Colonic mucosa (tissue), 4 donors: ENCODE measurements around the gene HNRNPL. TPM values are rescaled to one million over a fixed set of nuclear protein-coding genes. Genes with fewer than 3 reads are reported as not detected.
A peak's percentile ranks its signal among the peaks of the same experiment; 100 is the strongest.
"Not testable (repeated sequence)": the region's sequence is repeated elsewhere in the genome, so short reads cannot be mapped to it uniquely, and the experiment has no call there.

Experiments
- DNase-seq: peaks from one replicate; pipeline ENCODE4 v3.0.0-alpha.2; 2020
- H3K27ac ChIP-seq: fragments of 200-600 bp; one replicate; pipeline ENCODE4 v1.8.0; 2021
- H3K27me3 ChIP-seq: fragments of 200-600 bp; one replicate; pipeline ENCODE4 v1.8.0; 2021
- H3K36me3 ChIP-seq: fragments of 200-600 bp; one replicate; pipeline ENCODE4 v1.8.0; 2021
- H3K4me1 ChIP-seq: fragments of 200-600 bp; one replicate; pipeline ENCODE4 v1.8.0; 2021; ENCODE audit warnings: mild to moderate bottlenecking
- H3K4me3 ChIP-seq: fragments of 200-600 bp; one replicate; pipeline ENCODE4 v1.8.0; 2021
- H3K9ac ChIP-seq, 2 donors: one replicate each; pipeline ENCODE4 v1.7.0; 2013; ENCODE audit warnings: control low read depth in 2 of 2, low read depth in 2 of 2, low read length in 2 of 2
- H3K9me3 ChIP-seq: fragments of 200-600 bp; one replicate; pipeline ENCODE4 v1.8.0; 2021
- intact Hi-C: fragments of 100-400 bp; cut with DNase I; formaldehyde crosslinking; loops from one replicate; pipeline ENCODE4 v1.14.1; 2022
- total RNA-seq, 2 donors: library from RNA; stranded (reverse); fragmentation: NEBNext Ultra II Directional in 1 of 2; extraction: Animal tissue kit (Norgen Biotek cat#: 25700) in 1 of 2; gene quantifications; one replicate each; pipeline ENCODE4 v1.2.1, GENCODE V29; 2021
- TF ChIP-seq, protein P1 (sequence below): fragments of 200-600 bp; IDR thresholded peaks from one replicate; pipeline ENCODE4 v1.8.0; 2022; ENCODE audit warnings: antibody characterized with exemption, mild to moderate bottlenecking
- donor health status: healthy.
- donor health status: DM: no; HTN: no; CAD: no.
- donor health status: DM: no; HTN: no; CAD: no.

Gene HNRNPL
- total RNA-seq, 2 donors from 2014 or later: 305 to 418 TPM

DNA sequence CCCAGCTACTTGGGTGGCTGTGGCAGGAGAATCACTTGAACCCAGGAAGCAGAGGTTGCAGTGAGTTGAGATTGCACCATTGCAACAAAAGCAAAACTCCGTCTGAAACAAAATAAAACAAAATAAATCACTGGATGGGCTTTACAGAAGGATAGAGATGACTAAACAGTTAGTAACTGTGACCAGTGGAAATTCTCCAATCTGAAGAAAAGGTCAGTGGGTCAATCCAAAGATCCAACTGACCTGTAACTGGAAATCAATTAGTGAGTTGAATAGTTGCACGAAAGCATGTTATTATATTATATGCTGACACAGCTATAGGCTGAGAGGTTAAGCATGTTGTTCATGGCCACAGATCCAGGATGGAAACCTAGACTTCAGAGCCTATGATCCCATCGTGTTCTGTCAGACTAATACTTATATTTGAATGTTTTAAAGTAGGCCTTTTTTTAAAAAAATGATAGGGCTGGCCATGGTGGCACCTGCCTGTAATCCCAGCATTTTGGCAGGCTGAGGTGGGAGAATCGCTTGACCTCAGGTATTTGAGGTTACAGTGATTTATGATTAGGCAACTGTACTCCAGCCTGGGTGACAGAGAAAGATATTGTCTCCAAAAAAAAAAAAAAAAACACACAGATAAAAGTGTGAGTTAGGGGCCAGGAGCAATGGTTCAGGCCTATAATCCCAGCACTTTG, 19.6 kb downstream of the HNRNPL start:
- no peak overlapping the region for H3K4me3 ChIP-seq
- intact Hi-C loops: no loop called here
- no peak for DNase-seq
- no peaks in the 10 kb centered on the region for H3K4me1 ChIP-seq
- H3K36me3 ChIP-seq: no peaks in the 10 kb centered on the region
- TF ChIP-seq, protein P1, sequence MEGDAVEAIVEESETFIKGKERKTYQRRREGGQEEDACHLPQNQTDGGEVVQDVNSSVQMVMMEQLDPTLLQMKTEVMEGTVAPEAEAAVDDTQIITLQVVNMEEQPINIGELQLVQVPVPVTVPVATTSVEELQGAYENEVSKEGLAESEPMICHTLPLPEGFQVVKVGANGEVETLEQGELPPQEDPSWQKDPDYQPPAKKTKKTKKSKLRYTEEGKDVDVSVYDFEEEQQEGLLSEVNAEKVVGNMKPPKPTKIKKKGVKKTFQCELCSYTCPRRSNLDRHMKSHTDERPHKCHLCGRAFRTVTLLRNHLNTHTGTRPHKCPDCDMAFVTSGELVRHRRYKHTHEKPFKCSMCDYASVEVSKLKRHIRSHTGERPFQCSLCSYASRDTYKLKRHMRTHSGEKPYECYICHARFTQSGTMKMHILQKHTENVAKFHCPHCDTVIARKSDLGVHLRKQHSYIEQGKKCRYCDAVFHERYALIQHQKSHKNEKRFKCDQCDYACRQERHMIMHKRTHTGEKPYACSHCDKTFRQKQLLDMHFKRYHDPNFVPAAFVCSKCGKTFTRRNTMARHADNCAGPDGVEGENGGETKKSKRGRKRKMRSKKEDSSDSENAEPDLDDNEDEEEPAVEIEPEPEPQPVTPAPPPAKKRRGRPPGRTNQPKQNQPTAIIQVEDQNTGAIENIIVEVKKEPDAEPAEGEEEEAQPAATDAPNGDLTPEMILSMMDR: no peak
- H3K9ac ChIP-seq: peak overlapping the region in 1 of 2 donors; percentile 97
- H3K27ac ChIP-seq: peak overlapping the region; percentile 83
- no peaks in the 10 kb centered on the region for H3K9me3 ChIP-seq
- H3K27me3 ChIP-seq: no peaks in the 10 kb centered on the region

DNA sequence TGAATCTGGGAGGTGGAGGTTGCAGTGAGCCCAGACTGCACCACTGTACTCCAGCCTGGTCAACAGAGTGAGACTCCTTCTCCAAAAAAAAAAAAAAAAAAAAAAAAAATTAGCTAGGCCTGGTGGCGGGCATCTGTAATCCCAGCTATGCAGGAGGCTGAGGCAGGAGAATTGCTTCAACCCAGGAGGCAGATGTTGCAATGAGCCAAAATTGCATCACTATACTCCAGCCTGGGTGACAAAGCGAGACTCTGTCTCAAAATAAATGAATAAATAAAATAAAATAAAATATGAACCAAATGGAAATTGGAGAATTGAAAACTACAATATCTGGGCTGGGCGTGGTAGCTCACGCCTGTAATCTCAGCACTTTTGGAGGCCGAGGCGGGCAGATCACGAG, 20.6 kb downstream of the HNRNPL start:
- H3K27me3 ChIP-seq, H3K9me3 ChIP-seq, DNase-seq, H3K27ac ChIP-seq, H3K4me1 ChIP-seq, H3K4me3 ChIP-seq, H3K9ac ChIP-seq, intact Hi-C loops, H3K36me3 ChIP-seq: not testable (repeated sequence)

DNA sequence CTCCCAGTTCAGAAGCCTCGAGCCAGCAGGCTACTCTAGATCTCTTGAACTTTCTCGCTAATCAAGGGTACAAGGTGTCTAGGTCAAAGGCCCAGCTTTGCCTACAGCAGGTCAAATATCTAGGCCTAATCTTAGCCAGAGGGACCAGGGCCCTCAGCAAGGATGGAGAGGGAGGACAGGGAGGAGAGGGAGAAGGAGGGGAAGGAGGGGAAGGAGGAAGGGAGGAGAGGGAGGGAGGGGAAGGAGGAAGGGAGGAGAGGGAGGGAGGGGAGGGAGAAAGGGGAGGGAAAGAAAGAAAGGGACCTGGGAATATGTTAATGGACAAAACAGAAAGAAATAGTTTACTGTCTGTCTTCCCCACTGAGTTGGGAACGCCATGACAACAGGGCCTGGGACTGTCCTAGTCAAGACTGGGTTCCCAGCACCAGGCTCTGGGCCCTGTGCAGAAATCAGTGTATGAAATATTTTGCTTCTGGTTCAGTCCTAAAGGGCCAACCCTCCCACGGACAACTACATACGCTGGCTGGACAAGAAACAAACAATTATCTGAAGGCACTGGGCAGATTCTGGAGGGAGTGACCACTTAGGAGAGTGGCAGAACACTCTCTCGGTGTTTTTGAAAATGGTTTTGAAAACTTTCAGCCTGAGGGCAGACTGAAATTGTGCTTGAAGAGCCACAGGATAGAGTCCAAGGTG, 22.8 kb downstream of the HNRNPL start:
- no peaks in the 10 kb centered on the region for H3K36me3 ChIP-seq
- DNase-seq: no peak
- intact Hi-C loops: no loop called here
- no peaks in the 10 kb centered on the region for H3K9me3 ChIP-seq
- H3K4me1 ChIP-seq: no peaks in the 10 kb centered on the region
- H3K27me3 ChIP-seq: no peaks in the 10 kb centered on the region
- H3K27ac ChIP-seq: no peak overlapping the region
- TF ChIP-seq, protein P1: no peak
- H3K4me3 ChIP-seq: no peak overlapping the region
- H3K9ac ChIP-seq: peak overlapping the region in 1 of 2 donors; percentile 9

DNA sequence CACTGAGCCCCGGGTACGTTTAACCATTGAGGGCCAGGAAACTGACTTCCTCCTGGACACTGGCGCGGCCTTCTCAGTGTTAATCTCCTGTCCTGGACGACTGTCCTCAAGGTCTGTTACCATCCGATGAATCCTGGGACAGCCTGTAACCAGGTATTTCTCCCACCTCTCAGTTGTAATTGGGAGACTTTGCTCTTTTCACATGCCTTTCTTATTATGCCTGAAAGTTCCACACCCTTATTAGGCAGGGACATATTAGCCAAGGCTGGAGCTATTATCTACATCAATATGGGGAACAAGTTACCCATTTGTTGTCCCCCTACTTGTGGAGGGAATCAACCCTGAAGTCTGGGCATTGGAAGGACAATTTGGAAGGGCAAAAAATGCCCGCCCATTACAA, 23.9 kb downstream of the HNRNPL start:
- H3K4me1 ChIP-seq, intact Hi-C loops, H3K36me3 ChIP-seq, H3K9me3 ChIP-seq, H3K27me3 ChIP-seq, H3K27ac ChIP-seq, H3K9ac ChIP-seq, H3K4me3 ChIP-seq, DNase-seq: not testable (repeated sequence)

DNA sequence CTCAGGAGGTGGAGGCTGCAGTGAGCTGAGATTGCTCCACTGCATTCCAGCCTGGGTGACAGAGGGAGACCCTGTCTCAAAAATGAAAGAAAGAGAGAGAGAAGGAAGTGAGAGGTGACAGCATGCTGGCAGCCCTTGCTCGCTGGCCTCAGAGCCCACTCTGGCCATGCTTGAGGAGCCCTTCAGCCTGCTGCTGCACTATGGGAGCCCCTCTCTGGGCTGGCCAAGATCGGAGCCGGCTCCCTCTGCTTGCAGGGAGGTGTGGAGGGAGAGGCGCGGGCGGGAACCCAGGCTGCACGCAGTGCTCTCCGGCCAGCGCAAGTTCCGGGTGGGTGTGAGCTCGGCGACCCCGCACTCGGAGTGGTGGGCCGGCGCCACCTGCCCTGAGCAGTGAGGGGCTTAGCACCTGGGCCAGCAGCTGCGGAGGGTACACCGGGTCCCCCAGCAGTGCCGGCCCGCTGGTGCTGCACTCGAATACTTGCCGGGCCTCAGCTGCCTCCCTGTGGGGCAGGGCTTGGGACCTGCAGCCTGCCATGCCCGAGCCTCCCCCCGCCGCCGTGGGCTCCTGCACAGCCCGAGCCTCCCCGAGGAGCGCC, 28.5 kb downstream of the HNRNPL start:
- peak overlapping the region; percentile 80 for H3K27ac ChIP-seq
- H3K9me3 ChIP-seq, H3K4me1 ChIP-seq, intact Hi-C loops, H3K36me3 ChIP-seq, H3K27me3 ChIP-seq, DNase-seq: not testable (repeated sequence)
- peak overlapping the region; percentile 56 to 60 for H3K9ac ChIP-seq
- peak overlapping the region; percentile 21 for H3K4me3 ChIP-seq

DNA sequence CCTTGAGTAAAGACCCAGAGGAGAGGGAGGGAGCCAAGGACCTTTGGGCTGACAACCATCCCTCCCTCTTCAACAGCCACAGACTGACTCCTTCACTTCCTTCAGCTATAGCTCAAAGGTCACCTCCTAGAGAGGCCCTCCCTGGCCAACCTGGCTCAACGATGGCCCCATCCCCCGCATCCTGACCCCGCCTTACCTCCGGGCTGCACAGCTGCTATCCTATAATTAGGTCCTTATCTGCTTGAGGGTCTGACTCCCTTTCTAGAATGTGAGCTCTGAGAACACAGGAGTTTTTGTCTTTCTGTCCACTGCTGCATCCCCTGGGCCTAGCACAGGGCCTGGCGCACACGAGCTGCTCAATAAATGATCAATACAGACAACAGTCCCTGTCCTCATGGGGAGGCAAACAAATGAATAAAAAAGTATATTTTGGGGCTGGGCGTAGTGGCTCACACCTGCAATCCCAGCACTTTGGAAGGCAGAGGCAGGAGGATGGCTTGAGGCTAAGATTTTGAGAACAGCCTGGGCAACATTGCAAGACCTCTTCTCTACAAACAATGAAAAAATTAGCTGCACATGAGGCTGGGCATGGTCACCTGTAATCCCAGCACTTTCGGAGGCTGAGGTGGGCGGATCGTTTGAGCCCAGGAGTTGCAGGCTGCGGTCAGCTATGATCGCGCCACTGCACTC, 30.4 kb downstream of the HNRNPL start:
- DNase-seq: peak; percentile 93
- peaks cover 8% of the 10 kb centered on the region for H3K4me1 ChIP-seq
- intact Hi-C loops: no loop called here

More for the DNA sequence above, 30.4 kb downstream of the HNRNPL start:
- Histone ChIP-seq H3K27ac (peak overlapping the region; percentile 80), H3K36me3 (peaks cover 7% of the 10 kb centered on the region), H3K9me3 (no peaks in the 10 kb centered on the region), H3K4me3 (peak overlapping the region; percentile 18), H3K27me3 (no peaks in the 10 kb centered on the region), H3K9ac (peak overlapping the region; percentile 27 to 82)
- TF ChIP-seq, protein P1: no peak
